IMR-90 (cell line): ENCODE results near the gene MCF2L. TPM values are rescaled to one million over a fixed set of nuclear protein-coding genes. Genes with fewer than 3 reads are reported as not detected.
"Not testable (repeated sequence)": the region's sequence is repeated elsewhere in the genome, so short reads cannot be mapped to it uniquely, and the experiment has no call there.

Experiments
- ATAC-seq: fragments of 200-7000 bp; cut with Tn5 transposase; 2 replicates; pipeline ENCODE4 v1.9.1; 2020; ENCODE audit warnings: low read depth, mild to moderate bottlenecking, moderate library complexity
- BruUV-seq: library from RNA; stranded (reverse); fragments of 400-500 nt; replicated peaks from 2 replicates; lab custom pipeline; 2021; lab: Mats Ljungman, UMichigan
- CTCF ChIA-PET: fragments of 300-600 bp; formaldehyde crosslinking; extraction: SDS; loops from one replicate; lab custom pipeline; 2021; ENCODE audit warnings: antibody characterized with exemption; lab: Yijun Ruan, JAX
- POLR2A ChIA-PET: fragments of 300-600 bp; sonication (Branson Sonifier 250); formaldehyde crosslinking; loops from one replicate; lab custom pipeline; 2022; ENCODE audit warnings: antibody characterized with exemption; ENCODE audit not compliant: unreplicated experiment; lab: Charles Lee
- DNase-seq: peaks from one replicate; pipeline ENCODE4 v3.0.0; 2013
- H2AFZ ChIP-seq: replicated peaks from 2 replicates; pipeline ENCODE3; 2013; ENCODE audit warnings: low read length, mild to moderate bottlenecking; ENCODE audit not compliant: poor library complexity
- H2AK5ac ChIP-seq: 2 replicates; pipeline ENCODE4 v1.6.1; 2013; ENCODE audit warnings: low read depth, low read length, inconsistent platforms
- H2AK9ac ChIP-seq: replicated peaks from 2 replicates; pipeline ENCODE3; 2013; ENCODE audit warnings: mild to moderate bottlenecking, low read depth, low read length, moderate library complexity; ENCODE audit not compliant: poor library complexity
- H2BK120ac ChIP-seq: 2 replicates; pipeline ENCODE4 v1.6.1; 2013; ENCODE audit warnings: low read depth, low read length, inconsistent platforms
- H2BK15ac ChIP-seq: 3 replicates; pipeline ENCODE4 v1.6.1; 2013; ENCODE audit warnings: low read depth, low read length, inconsistent platforms
- H2BK20ac ChIP-seq: 2 replicates; pipeline ENCODE4 v1.6.1; 2013; ENCODE audit warnings: low read depth, mild to moderate bottlenecking, inconsistent platforms, low read length, moderate library complexity
- H2BK5ac ChIP-seq: 2 replicates; pipeline ENCODE4 v1.6.1; 2013; ENCODE audit warnings: mild to moderate bottlenecking, low read depth, low read length, inconsistent platforms; ENCODE audit not compliant: poor library complexity, severe bottlenecking
- H3K14ac ChIP-seq: replicated peaks from 2 replicates; pipeline ENCODE4 v1.6.1; 2013; ENCODE audit warnings: low read depth, low read length, inconsistent platforms
- H3K18ac ChIP-seq: 2 replicates; pipeline ENCODE4 v1.6.1; 2013; ENCODE audit warnings: low read depth, low read length, control low read depth
- H3K23ac ChIP-seq: 2 replicates; pipeline ENCODE4 v1.6.1; 2013; ENCODE audit warnings: low read depth, low read length, inconsistent platforms
- H3K27ac ChIP-seq: 2 replicates; pipeline ENCODE4 v1.5.1; 2013; ENCODE audit warnings: mild to moderate bottlenecking, control low read depth, low read length; ENCODE audit not compliant: insufficient read depth
- H3K27me3 ChIP-seq: 2 replicates; pipeline ENCODE4 v1.6.1; 2013; ENCODE audit warnings: low read length; ENCODE audit not compliant: control insufficient read depth, insufficient read depth
- H3K36me3 ChIP-seq: 2 replicates; pipeline ENCODE4 v1.6.1; 2013; ENCODE audit warnings: low read length, mixed read lengths; ENCODE audit not compliant: control insufficient read depth, insufficient read depth
- H3K4ac ChIP-seq: 2 replicates; pipeline ENCODE4 v1.6.1; 2013; ENCODE audit warnings: low read depth, low read length, inconsistent platforms
- H3K4me1 ChIP-seq: 2 replicates; pipeline ENCODE4 v1.6.1; 2013; ENCODE audit warnings: low read length, mixed read lengths; ENCODE audit not compliant: control insufficient read depth, insufficient read depth
- H3K4me2 ChIP-seq: 2 replicates; pipeline ENCODE4 v1.6.1; 2013; ENCODE audit warnings: low read depth, mild to moderate bottlenecking, control low read depth, low read length, moderate library complexity
- H3K4me3 ChIP-seq: 2 replicates; pipeline ENCODE4 v1.5.1; 2013; ENCODE audit warnings: low read depth, mild to moderate bottlenecking, control low read depth, low read length, moderate library complexity; ENCODE audit not compliant: insufficient read depth
- H3K56ac ChIP-seq: 2 replicates; pipeline ENCODE4 v1.6.1; 2013; ENCODE audit warnings: low read length, inconsistent platforms; ENCODE audit not compliant: insufficient read depth; ENCODE audit errors: extremely low read depth
- H3K79me1 ChIP-seq, 2 experiments: 2 replicates each; pipeline ENCODE4 v1.6.1; 2013; ENCODE audit warnings: low read length in 2 of 2, inconsistent platforms in 1 of 2, low read depth in 1 of 2
- H3K9ac ChIP-seq: 2 replicates; pipeline ENCODE4 v1.6.1; 2013; ENCODE audit warnings: low read depth, low read length, control low read depth
- H3K9me1 ChIP-seq: 2 replicates; pipeline ENCODE4 v1.6.1; 2013; ENCODE audit warnings: low read length, inconsistent platforms; ENCODE audit not compliant: insufficient read depth
- H3K9me3 ChIP-seq: 2 replicates; pipeline ENCODE4 v1.6.1; 2013; ENCODE audit warnings: low read length; ENCODE audit not compliant: control insufficient read depth, insufficient read depth
- H4K20me1 ChIP-seq: 2 replicates; pipeline ENCODE4 v1.6.1; 2013; ENCODE audit warnings: low read length, inconsistent platforms; ENCODE audit not compliant: insufficient read depth
- H4K5ac ChIP-seq: 2 replicates; pipeline ENCODE4 v1.6.1; 2013; ENCODE audit warnings: mild to moderate bottlenecking, low read depth, low read length, control low read depth
- H4K8ac ChIP-seq, 2 experiments: 2 replicates each; pipeline ENCODE4 v1.6.1; 2013; ENCODE audit warnings: low read depth in 2 of 2, low read length in 2 of 2, control low read depth in 1 of 2, inconsistent platforms in 1 of 2
- H4K91ac ChIP-seq: 2 replicates; pipeline ENCODE4 v1.6.1; 2013; ENCODE audit warnings: low read depth, low read length, inconsistent platforms; ENCODE audit not compliant: insufficient read depth
- BHLHE40 ChIP-seq: fragments of 150-350 bp; IDR thresholded peaks from 2 replicates; pipeline ENCODE4 v1.6.1; 2016; ENCODE audit warnings: mild to moderate bottlenecking, low read depth, low read length
- RFX5 ChIP-seq: IDR thresholded peaks from 2 replicates; pipeline ENCODE4 v1.8.0; 2012; ENCODE audit warnings: low read depth, mild to moderate bottlenecking, low read length, moderate library complexity
- WGBS, 2 experiments: methylation state at CpG; one replicate each; pipeline versions ENCODE4 v1.1.5 to v1.1.7; 2013; ENCODE audit warnings: missing lambda C conversion rate in 2 of 2; ENCODE audit not compliant: insufficient read length in 1 of 2; ENCODE audit errors: extremely low coverage in 2 of 2; 5-methylcytosine and 5-hydroxymethylcytosine counted together
- dilution Hi-C: fragments of 300-500 bp; cut with HindIII; formaldehyde crosslinking; loops from one replicate; pipeline ENCODE4 v1.14.3; 2018; ENCODE audit warnings: low sequenced_read_pairs; ENCODE audit not compliant: unreplicated experiment
- in situ Hi-C: fragments of 300-500 bp; cut with MboI; formaldehyde crosslinking; loops from 3 replicates; pipeline ENCODE4 v1.14.3; 2019; ENCODE audit warnings: low sequenced_read_pairs, inconsistent platforms, mixed read lengths
- intact Hi-C: fragments of 100-400 bp; cut with micrococcal nuclease; formaldehyde crosslinking; loops from 2 replicates; pipeline ENCODE4 v1.10.0; 2022
- polyA plus RNA-seq, 3 experiments: library from polyadenylated mRNA; depleted of rRNA; stranded (reverse); fragments of >200 nt; gene quantifications; 2 replicates each; pipeline ENCODE4 v1.2.3, GENCODE V29; 2012; ENCODE audit warnings: low replicate concordance in 1 of 3
- total RNA-seq: library from RNA; depleted of rRNA; stranded (reverse); fragments of >200 nt; gene quantifications from 2 replicates; pipeline ENCODE4 v1.2.3, GENCODE V29; 2012

The MCF2L gene
- total and polyA plus RNA-seq, 2 of the 4 experiments (the other 2 are of a cell fraction): 0.18 TPM; not detected in 1

GRCh38 chr13:113057084-113057483 lies 88.1 kb downstream of the MCF2L start:
- in situ Hi-C loops: no loop called here

GRCh38 chr13:113057559-113057958 lies 88.5 kb downstream of the MCF2L start:
- CTCF ChIA-PET, H3K36me3 ChIP-seq, H4K20me1 ChIP-seq, POLR2A ChIA-PET, H3K4ac ChIP-seq, H2AK9ac ChIP-seq, H4K8ac ChIP-seq, H2BK20ac ChIP-seq, H3K4me3 ChIP-seq, H3K18ac ChIP-seq, intact Hi-C loops, H3K9me1 ChIP-seq, dilution Hi-C loops, H3K4me1 ChIP-seq, H3K9me3 ChIP-seq, H3K56ac ChIP-seq, H3K9ac ChIP-seq, H3K23ac ChIP-seq, BruUV-seq, ATAC-seq, H3K79me1 ChIP-seq, DNase-seq, H4K5ac ChIP-seq, H2AFZ ChIP-seq, H2AK5ac ChIP-seq, H2BK120ac ChIP-seq, H3K4me2 ChIP-seq, in situ Hi-C loops, H3K14ac ChIP-seq, H3K27ac ChIP-seq, H2BK5ac ChIP-seq, H4K91ac ChIP-seq, H2BK15ac ChIP-seq: not testable (repeated sequence)
- WGBS, 2 experiments: 86% methylated on average over 2 of the region's 3 CpGs; no CpG with 5 or more reads in 1 of the 2 experiments
- peaks cover 23% of the 10 kb centered on the region for H3K27me3 ChIP-seq

More at GRCh38 chr13:113057084-113057483, 88.1 kb downstream of the MCF2L start:
- TF ChIP-seq BHLHE40 (no peak), RFX5 (no peak)
- no peak overlapping the region for H2BK5ac ChIP-seq
- H2AFZ ChIP-seq: no peak overlapping the region
- H3K23ac ChIP-seq: no peak overlapping the region
- no peaks in the 10 kb centered on the region for H3K4me1 ChIP-seq
- CTCF ChIA-PET: no interaction called here
- H4K20me1 ChIP-seq: no peaks in the 10 kb centered on the region; the same call in 1 of the 2 replicates
- WGBS, 2 experiments: 44% methylated on average over 1 of the region's 1 CpG; no CpG with 5 or more reads in 1 of the 2 experiments
- H2BK120ac ChIP-seq: no peak overlapping the region
- dilution Hi-C loops (no loop called here), intact Hi-C loops (no loop called here)
- POLR2A ChIA-PET: no interaction called here
- H4K5ac ChIP-seq: no peak overlapping the region
- no peak overlapping the region for H3K4ac ChIP-seq
- no peak overlapping the region for H3K27ac ChIP-seq
- no peaks in the 10 kb centered on the region for H3K9me1 ChIP-seq
- H3K9ac ChIP-seq: no peak overlapping the region
- no peak overlapping the region for H3K56ac ChIP-seq
- H3K4me2 ChIP-seq: no peak overlapping the region
- no peak for ATAC-seq
- H2AK9ac ChIP-seq: no peak overlapping the region
- H3K9me3 ChIP-seq: peaks cover 5% of the 10 kb centered on the region; the same call in 1 of the 2 replicates
- no peaks in the 10 kb centered on the region for H3K79me1 ChIP-seq
- no peak overlapping the region for H3K14ac ChIP-seq
- no peak overlapping the region for H4K8ac ChIP-seq
- no peak overlapping the region for H2BK20ac ChIP-seq
- H3K4me3 ChIP-seq: no peak overlapping the region
- peaks cover 27% of the 10 kb centered on the region for H3K27me3 ChIP-seq
- no peak overlapping the region for H2AK5ac ChIP-seq
- no peak overlapping the region for H3K18ac ChIP-seq
- DNase-seq: no peak
- H2BK15ac ChIP-seq: no peak overlapping the region
- BruUV-seq: no TSS peak
- no peaks in the 10 kb centered on the region for H3K36me3 ChIP-seq
- no peak overlapping the region for H4K91ac ChIP-seq
